Measurements from ENCODE around the gene FAF2.
"Not testable (repeated sequence)": the region's sequence is repeated elsewhere in the genome, so short reads cannot be mapped to it uniquely, and the experiment has no call there.

The FAF2 gene

GRCh38 chr5:176447978-176448608, at the start of gene FAF2:
TSS of gene FAF2 (plus strand) at chr5:176448385. CDS start at chr5:176448408, 23 bp downstream.
- DNase-seq (ENCODE audit: low read depth) = peak; percentile 99

GRCh38 chr5:176400382-176401156, 47.6 kb upstream of the FAF2 start:
- no peak for DNase-seq (ENCODE audit: low read depth)

GRCh38 chr5:176401281-176402205, 46.6 kb upstream of the FAF2 start:
- DNase-seq (ENCODE audit: low read depth) = no peak

- DNase-seq (ENCODE audit: low read depth) = no peak
These were observed 42.3 kb upstream of the FAF2 start for GRCh38 chr5:176405656-176406435.

- no peak for DNase-seq (ENCODE audit: low read depth)
These were observed 41.6 kb upstream of the FAF2 start for GRCh38 chr5:176406436-176407052.

- peak; percentile 63 for DNase-seq (ENCODE audit: low read depth)
These were observed 40.5 kb upstream of the FAF2 start for GRCh38 chr5:176407456-176408251.

- DNase-seq (ENCODE audit: low read depth) = not testable (repeated sequence)
These were observed 40.0 kb upstream of the FAF2 start for GRCh38 chr5:176408252-176408573.

GRCh38 chr5:176408590-176408989, 39.6 kb upstream of the FAF2 start:
- no peak for DNase-seq (ENCODE audit: low read depth)

GRCh38 chr5:176409765-176410164, 38.4 kb upstream of the FAF2 start:
- DNase-seq (ENCODE audit: low read depth) = no peak

GRCh38 chr5:176410486-176411180, 37.6 kb upstream of the FAF2 start:
- no peak for DNase-seq (ENCODE audit: low read depth)

GRCh38 chr5:176412517-176413254, 35.5 kb upstream of the FAF2 start:
- DNase-seq (ENCODE audit: low read depth) = no peak

- DNase-seq (ENCODE audit: low read depth) = peak; percentile 41
These were observed 35.0 kb upstream of the FAF2 start for GRCh38 chr5:176413255-176413565.

- no peak for DNase-seq (ENCODE audit: low read depth)
These were observed 34.4 kb upstream of the FAF2 start for GRCh38 chr5:176413709-176414191.

- no peak for DNase-seq (ENCODE audit: low read depth)
These were observed 33.5 kb upstream of the FAF2 start for GRCh38 chr5:176414704-176415103.

- DNase-seq (ENCODE audit: low read depth) = no peak
These were observed 32.8 kb upstream of the FAF2 start for GRCh38 chr5:176415240-176415951.

- peak; percentile 80 for DNase-seq (ENCODE audit: low read depth)
These were observed 31.9 kb upstream of the FAF2 start, which contains the start of gene CLTB for GRCh38 chr5:176415952-176416924. TSS of gene CLTB (minus strand) at chr5:176416539. CDS start at chr5:176416363, 176 bp downstream.

GRCh38 chr5:176416965-176417364, 31.2 kb upstream of the FAF2 start:
- no peak for DNase-seq (ENCODE audit: low read depth)
